NCI-H1092 (cell line): Measurements from ENCODE around the gene SLC9B2.
A peak's percentile ranks its signal among the peaks of the same experiment; 100 is the strongest.

Source experiments
- DNase-seq: peaks from one replicate; lab custom pipeline; 2025; lab: John Stamatoyannopoulos, UW

SLC9B2 gene

GRCh38 chr4:103075894-103076746 lies 441 bp downstream of the SLC9B2 start:
- DNase-seq = peak; percentile 55

- DNase-seq = no peak
Measured at GRCh38 chr4:103075435-103075893, 1.1 kb downstream of the SLC9B2 start.

- no peak for DNase-seq
Measured at GRCh38 chr4:103074744-103075434, 1.7 kb downstream of the SLC9B2 start.

GRCh38 chr4:103073792-103074438 lies 2.6 kb downstream of the SLC9B2 start:
- no peak for DNase-seq

- no peak for DNase-seq
Measured at GRCh38 chr4:103067841-103068547, 8.6 kb downstream of the SLC9B2 start.

GRCh38 chr4:103060453-103061148 lies 16.0 kb downstream of the SLC9B2 start:
- no peak for DNase-seq

- DNase-seq = no peak
Measured at GRCh38 chr4:103054030-103054429, 22.5 kb downstream of the SLC9B2 start.

GRCh38 chr4:103052779-103053178 lies 23.8 kb downstream of the SLC9B2 start:
- DNase-seq = no peak

GRCh38 chr4:103052145-103052544 lies 24.4 kb downstream of the SLC9B2 start:
- no peak for DNase-seq

GRCh38 chr4:103050736-103051436 lies 25.7 kb downstream of the SLC9B2 start:
- no peak for DNase-seq

- no peak for DNase-seq
Measured at GRCh38 chr4:103046416-103047290, 29.9 kb downstream of the SLC9B2 start.

GRCh38 chr4:103044183-103044582 lies 32.4 kb downstream of the SLC9B2 start:
- DNase-seq = no peak

GRCh38 chr4:103036169-103036568 lies 40.4 kb downstream of the SLC9B2 start:
- DNase-seq = no peak

GRCh38 chr4:103032574-103032973 lies 44.0 kb downstream of the SLC9B2 start:
- DNase-seq = no peak

GRCh38 chr4:103030791-103031190 lies 45.8 kb downstream of the SLC9B2 start:
- no peak for DNase-seq

- no peak for DNase-seq
Measured at GRCh38 chr4:103029300-103029699, 47.3 kb downstream of the SLC9B2 start.

GRCh38 chr4:103026868-103027267 lies 49.7 kb downstream of the SLC9B2 start:
- no peak for DNase-seq

- no peak for DNase-seq
Measured at GRCh38 chr4:103024996-103025395, 51.6 kb downstream of the SLC9B2 start.

GRCh38 chr4:103021120-103021519 lies 55.4 kb downstream of the SLC9B2 start:
- DNase-seq = no peak
